Breast epithelium (tissue), 3 donors: ENCODE measurements around the gene UGT1A8.

Experiments used
- POLR2AphosphoS5 ChIP-seq, 3 donors: sonication (generic); formaldehyde crosslinking; IDR thresholded peaks; one replicate each; pipeline ENCODE4 v1.6.1; 2017; ENCODE audit warnings: antibody characterized with exemption in 3 of 3
- TF ChIP-seq, protein P1 (sequence below), 3 donors: fragments of 450-650 bp; IDR thresholded peaks; one replicate each; pipeline ENCODE4 v1.5.1; 2016 to 2017; ENCODE audit warnings: antibody characterized with exemption in 3 of 3, mild to moderate bottlenecking in 3 of 3, moderate library complexity in 3 of 3

DNA sequence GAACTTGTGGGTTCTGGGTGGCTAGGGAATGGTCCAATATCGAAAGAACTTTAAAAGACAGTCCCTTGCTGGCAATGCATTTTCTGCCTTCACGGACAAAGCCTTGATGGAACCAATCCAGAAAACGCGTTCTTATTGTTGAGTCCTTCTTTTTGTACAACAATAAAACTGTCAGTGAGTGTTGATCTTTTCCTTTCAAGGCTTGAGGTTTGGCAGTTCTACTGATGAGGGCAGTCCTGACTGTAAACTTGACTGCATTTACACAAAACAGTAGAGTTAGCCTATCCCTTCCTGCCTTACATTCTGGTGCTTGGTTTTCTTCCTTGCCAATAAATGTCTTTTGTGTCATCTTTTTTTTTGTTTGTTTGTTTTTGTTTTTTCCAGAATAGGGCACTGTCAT lies 61.8 kb downstream of the UGT1A8 start:
- TF ChIP-seq POLR2AphosphoS5 (IDR thresholded peaks at IDR 0.05) = no peak
- TF ChIP-seq, protein P1, sequence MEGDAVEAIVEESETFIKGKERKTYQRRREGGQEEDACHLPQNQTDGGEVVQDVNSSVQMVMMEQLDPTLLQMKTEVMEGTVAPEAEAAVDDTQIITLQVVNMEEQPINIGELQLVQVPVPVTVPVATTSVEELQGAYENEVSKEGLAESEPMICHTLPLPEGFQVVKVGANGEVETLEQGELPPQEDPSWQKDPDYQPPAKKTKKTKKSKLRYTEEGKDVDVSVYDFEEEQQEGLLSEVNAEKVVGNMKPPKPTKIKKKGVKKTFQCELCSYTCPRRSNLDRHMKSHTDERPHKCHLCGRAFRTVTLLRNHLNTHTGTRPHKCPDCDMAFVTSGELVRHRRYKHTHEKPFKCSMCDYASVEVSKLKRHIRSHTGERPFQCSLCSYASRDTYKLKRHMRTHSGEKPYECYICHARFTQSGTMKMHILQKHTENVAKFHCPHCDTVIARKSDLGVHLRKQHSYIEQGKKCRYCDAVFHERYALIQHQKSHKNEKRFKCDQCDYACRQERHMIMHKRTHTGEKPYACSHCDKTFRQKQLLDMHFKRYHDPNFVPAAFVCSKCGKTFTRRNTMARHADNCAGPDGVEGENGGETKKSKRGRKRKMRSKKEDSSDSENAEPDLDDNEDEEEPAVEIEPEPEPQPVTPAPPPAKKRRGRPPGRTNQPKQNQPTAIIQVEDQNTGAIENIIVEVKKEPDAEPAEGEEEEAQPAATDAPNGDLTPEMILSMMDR (IDR thresholded peaks at IDR 0.05) = no peak
